HL-60 (cell line): ENCODE results near the gene AK8.

Source experiments
- DNase-seq, 2 experiments: peaks; one replicate each; pipeline ENCODE4 v3.0.0-alpha.2; 2010 to 2020; ENCODE audit warnings: low read depth in 1 of 2, low spot score in 1 of 2
- H3K27ac ChIP-seq: fragments of 250-450 bp; sonication (Bioruptor Pico); replicated peaks from 2 replicates; pipeline ENCODE4 v1.5.1; 2020; ENCODE audit warnings: mild to moderate bottlenecking, moderate library complexity
- H3K27me3 ChIP-seq: fragments of 250-450 bp; sonication (Bioruptor Pico); 2 replicates; pipeline ENCODE4 v1.5.1; 2021; ENCODE audit warnings: mild to moderate bottlenecking, moderate library complexity; ENCODE audit not compliant: insufficient read depth, poor library complexity, severe bottlenecking
- H3K4me3 ChIP-seq: replicated peaks from 2 replicates; pipeline ENCODE4 v1.5.1; 2011; ENCODE audit warnings: mild to moderate bottlenecking, control low read depth, low read length; ENCODE audit not compliant: insufficient read depth
- GABPA ChIP-seq: IDR thresholded peaks from 2 replicates; pipeline ENCODE4 v1.6.1; 2012; ENCODE audit warnings: low read depth
- POLR2AphosphoS5 ChIP-seq: IDR thresholded peaks from 2 replicates; pipeline ENCODE4 v1.6.1; 2012; ENCODE audit warnings: low read depth
- SPI1 ChIP-seq: IDR thresholded peaks from 2 replicates; pipeline ENCODE4 v1.6.1; 2012; ENCODE audit warnings: low read depth, mild to moderate bottlenecking, borderline replicate concordance
- TF ChIP-seq, protein P1 (sequence below): IDR thresholded peaks from one replicate; pipeline ENCODE4 v1.5.1; 2011; ENCODE audit warnings: low read length, control low read depth, inconsistent platforms; ENCODE audit not compliant: insufficient read depth
- TF ChIP-seq, protein P2 (sequence below): IDR thresholded peaks from 2 replicates; pipeline ENCODE4 v1.6.1; 2012; ENCODE audit warnings: low read depth; ENCODE audit not compliant: insufficient replicate concordance

The AK8 gene

DNA sequence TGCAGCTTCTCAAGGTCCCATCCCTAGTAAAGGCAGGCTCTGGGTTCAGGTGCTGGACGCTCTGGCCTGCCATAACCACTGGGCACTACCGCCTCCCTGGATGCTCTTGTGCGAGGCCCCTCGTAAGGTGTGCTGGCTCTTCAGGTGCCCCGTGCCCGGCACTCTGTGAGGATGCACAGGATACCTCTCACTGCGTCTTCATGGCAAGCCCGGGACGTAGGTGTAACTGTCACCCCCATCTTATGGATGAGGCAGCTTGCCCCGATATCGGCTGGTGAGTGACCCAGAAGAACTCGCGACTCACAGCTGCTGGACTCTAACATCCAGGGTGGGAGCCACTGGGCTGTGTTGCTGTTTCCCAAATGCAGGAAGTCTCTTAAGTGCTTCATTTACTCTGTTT lies 128.8 kb downstream of the AK8 start:
- no peak for DNase-seq
- TF ChIP-seq GABPA: no peak
- TF ChIP-seq POLR2AphosphoS5: no peak
- no peak for TF ChIP-seq SPI1
- TF ChIP-seq, protein P1, sequence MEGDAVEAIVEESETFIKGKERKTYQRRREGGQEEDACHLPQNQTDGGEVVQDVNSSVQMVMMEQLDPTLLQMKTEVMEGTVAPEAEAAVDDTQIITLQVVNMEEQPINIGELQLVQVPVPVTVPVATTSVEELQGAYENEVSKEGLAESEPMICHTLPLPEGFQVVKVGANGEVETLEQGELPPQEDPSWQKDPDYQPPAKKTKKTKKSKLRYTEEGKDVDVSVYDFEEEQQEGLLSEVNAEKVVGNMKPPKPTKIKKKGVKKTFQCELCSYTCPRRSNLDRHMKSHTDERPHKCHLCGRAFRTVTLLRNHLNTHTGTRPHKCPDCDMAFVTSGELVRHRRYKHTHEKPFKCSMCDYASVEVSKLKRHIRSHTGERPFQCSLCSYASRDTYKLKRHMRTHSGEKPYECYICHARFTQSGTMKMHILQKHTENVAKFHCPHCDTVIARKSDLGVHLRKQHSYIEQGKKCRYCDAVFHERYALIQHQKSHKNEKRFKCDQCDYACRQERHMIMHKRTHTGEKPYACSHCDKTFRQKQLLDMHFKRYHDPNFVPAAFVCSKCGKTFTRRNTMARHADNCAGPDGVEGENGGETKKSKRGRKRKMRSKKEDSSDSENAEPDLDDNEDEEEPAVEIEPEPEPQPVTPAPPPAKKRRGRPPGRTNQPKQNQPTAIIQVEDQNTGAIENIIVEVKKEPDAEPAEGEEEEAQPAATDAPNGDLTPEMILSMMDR: no peak
- TF ChIP-seq, protein P2, sequence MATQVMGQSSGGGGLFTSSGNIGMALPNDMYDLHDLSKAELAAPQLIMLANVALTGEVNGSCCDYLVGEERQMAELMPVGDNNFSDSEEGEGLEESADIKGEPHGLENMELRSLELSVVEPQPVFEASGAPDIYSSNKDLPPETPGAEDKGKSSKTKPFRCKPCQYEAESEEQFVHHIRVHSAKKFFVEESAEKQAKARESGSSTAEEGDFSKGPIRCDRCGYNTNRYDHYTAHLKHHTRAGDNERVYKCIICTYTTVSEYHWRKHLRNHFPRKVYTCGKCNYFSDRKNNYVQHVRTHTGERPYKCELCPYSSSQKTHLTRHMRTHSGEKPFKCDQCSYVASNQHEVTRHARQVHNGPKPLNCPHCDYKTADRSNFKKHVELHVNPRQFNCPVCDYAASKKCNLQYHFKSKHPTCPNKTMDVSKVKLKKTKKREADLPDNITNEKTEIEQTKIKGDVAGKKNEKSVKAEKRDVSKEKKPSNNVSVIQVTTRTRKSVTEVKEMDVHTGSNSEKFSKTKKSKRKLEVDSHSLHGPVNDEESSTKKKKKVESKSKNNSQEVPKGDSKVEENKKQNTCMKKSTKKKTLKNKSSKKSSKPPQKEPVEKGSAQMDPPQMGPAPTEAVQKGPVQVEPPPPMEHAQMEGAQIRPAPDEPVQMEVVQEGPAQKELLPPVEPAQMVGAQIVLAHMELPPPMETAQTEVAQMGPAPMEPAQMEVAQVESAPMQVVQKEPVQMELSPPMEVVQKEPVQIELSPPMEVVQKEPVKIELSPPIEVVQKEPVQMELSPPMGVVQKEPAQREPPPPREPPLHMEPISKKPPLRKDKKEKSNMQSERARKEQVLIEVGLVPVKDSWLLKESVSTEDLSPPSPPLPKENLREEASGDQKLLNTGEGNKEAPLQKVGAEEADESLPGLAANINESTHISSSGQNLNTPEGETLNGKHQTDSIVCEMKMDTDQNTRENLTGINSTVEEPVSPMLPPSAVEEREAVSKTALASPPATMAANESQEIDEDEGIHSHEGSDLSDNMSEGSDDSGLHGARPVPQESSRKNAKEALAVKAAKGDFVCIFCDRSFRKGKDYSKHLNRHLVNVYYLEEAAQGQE: no peak
- Histone ChIP-seq H3K27me3 (peaks cover 23% of the 10 kb centered on the region), H3K4me3 (no peak overlapping the region), H3K27ac (no peak overlapping the region)

DNA sequence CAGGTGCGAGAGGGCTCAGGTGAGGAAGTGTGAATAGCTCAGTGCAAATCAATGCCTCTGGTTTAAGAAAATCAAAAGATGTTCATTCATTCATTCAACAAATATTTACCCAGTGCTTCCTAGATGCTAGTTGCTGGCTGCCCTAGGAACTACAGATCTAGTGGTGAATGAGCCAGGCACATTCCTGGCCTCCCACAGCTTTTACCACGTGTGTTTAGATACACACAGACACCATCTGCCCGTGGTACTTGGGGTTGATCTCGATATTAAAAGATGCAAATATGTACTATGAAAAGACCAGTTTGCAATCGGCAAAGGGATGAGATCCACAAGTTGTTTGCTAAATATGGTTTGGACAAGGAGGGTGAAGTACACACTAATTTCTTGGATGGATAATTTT lies 129.6 kb downstream of the AK8 start:
- TF ChIP-seq, protein P2: no peak
- no peak for TF ChIP-seq GABPA
- no peak for TF ChIP-seq POLR2AphosphoS5
- TF ChIP-seq SPI1: no peak
- TF ChIP-seq, protein P1: no peak
- no peak for DNase-seq
- Histone ChIP-seq H3K4me3 (no peak overlapping the region), H3K27ac (no peak overlapping the region), H3K27me3 (peaks cover 27% of the 10 kb centered on the region)

DNA sequence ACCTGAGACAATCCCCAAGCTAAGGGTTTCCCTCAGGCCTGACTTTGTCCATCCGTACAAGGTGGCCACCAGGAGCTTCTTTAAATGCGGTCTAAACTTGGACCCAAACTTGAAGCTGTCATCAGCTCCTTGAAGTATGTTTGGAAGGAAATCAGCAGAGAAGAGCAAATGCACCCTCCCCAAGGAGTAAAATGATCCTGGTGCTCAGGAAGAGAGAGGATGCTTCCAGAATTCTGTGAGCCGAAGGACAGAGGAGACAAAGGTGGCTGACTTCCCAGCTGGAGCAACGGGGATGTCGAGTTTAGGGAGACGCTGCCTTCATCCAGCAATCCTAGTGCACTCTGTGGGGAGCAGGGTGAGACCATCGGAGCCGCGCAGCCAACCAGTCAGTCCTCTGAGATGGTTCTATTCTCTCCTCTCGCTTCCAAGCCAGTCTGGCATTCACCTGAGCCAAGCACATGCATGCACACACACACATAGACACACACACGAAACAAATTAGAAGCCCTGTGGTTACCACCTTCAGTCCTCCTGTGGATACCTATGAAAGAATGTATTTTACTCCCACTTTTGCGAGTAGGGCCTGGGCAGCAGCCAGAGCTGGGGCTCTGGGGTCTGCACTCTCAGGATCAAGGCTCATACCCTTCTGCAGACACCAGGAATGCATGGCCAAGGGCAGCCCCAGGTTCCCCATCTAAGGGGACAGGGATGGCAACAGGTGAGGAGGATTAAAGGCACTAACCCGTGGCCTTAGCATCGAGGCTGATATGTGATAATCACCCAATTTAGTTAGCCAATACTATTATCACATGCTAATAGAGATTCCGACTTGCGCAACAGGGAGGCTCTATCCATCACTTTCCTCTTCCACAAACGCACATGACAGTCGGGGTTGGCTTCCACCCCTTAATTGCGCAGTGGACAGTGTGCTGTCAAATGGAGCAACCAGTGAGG lies 132.1 kb downstream of the AK8 start:
- DNase-seq: no peak
- TF ChIP-seq SPI1 (no peak), GABPA (no peak), POLR2AphosphoS5 (no peak)
- TF ChIP-seq, protein P1: no peak
- TF ChIP-seq, protein P2: no peak
- Histone ChIP-seq H3K27ac (no peak overlapping the region), H3K4me3 (no peak overlapping the region), H3K27me3 (peaks cover 28% of the 10 kb centered on the region)
